Gastrocnemius medialis (tissue), 4 donors: ENCODE measurements around the gene HLA-G. TPM values are rescaled to one million over a fixed set of nuclear protein-coding genes. Genes with fewer than 3 reads are reported as not detected.

Experiments used
- ATAC-seq, 2 donors: fragments of 150-250 bp; one replicate each; pipeline ENCODE4 v1.9.1; 2016
- DNase-seq, 2 donors: peaks; one replicate each; pipeline ENCODE4 v3.0.0-alpha.2; 2019
- H3K27ac ChIP-seq, 4 donors: fragments of 200-600 bp; sonication (generic); 1 replicate in 1 of 4; 2 replicates in 3 of 4; pipeline ENCODE4 v1.5.1; 2016 to 2018; ENCODE audit warnings: mild to moderate bottlenecking in 2 of 4, moderate library complexity in 1 of 4
- H3K27me3 ChIP-seq, 3 donors: fragments of 200-600 bp; sonication (generic) in 2 of 3; 1 replicate in 1 of 3; 2 replicates in 2 of 3; pipeline versions ENCODE4 v1.5.1 to v1.6.0; 2016 to 2019; ENCODE audit warnings: mild to moderate bottlenecking in 1 of 3, moderate library complexity in 1 of 3
- H3K36me3 ChIP-seq, 2 donors: fragments of 200-600 bp; sonication (generic) in 1 of 2; one replicate each; pipeline ENCODE4 v1.5.1; 2017 to 2018
- H3K4me1 ChIP-seq, 2 donors: fragments of 200-600 bp; sonication (generic) in 1 of 2; one replicate each; pipeline ENCODE4 v1.5.1; 2016 to 2017; ENCODE audit warnings: mild to moderate bottlenecking in 2 of 2
- H3K4me3 ChIP-seq, 4 donors: fragments of 200-600 bp; sonication (generic) in 3 of 4; 1 replicate in 1 of 4; 2 replicates in 3 of 4; pipeline ENCODE4 v1.5.1; 2016 to 2019; ENCODE audit warnings: mild to moderate bottlenecking in 2 of 4
- H3K9me3 ChIP-seq, 3 donors: fragments of 200-600 bp; sonication (generic) in 2 of 3; 1 replicate in 1 of 3; 2 replicates in 2 of 3; pipeline ENCODE4 v1.5.1; 2016 to 2019
- POLR2A ChIP-seq, 2 donors: fragments of 450-650 bp; IDR thresholded peaks; one replicate each; pipeline ENCODE4 v1.6.1; 2017; ENCODE audit warnings: antibody characterized with exemption in 2 of 2, mild to moderate bottlenecking in 2 of 2, moderate library complexity in 2 of 2
- in situ Hi-C, 4 donors: fragments of 200-750 bp; cut with MboI; loops; one replicate each; pipeline versions ENCODE4 v1.15.0 to v1.8.0; 2017; ENCODE audit warnings: low sequenced_read_pairs in 4 of 4
- intact Hi-C: fragments of 100-400 bp; cut with DNase I; formaldehyde crosslinking; loops from one replicate; pipeline ENCODE4 v1.15.1; 2023; ENCODE audit warnings: low total_unique reads
- total RNA-seq, 4 donors: library from RNA; depleted of rRNA; stranded (reverse); fragments of >200 nt; gene quantifications; one replicate each; pipeline versions ENCODE4 v1.1.0 to v1.2.3, GENCODE V29; 2016
- TF ChIP-seq, protein P1 (sequence below), 5 experiments: fragments of 450-650 bp in 3 of 5; fragments of 200-600 bp in 2 of 5; sonication (generic) in 2 of 5; IDR thresholded peaks in 4 of 5; conservative IDR thresholded peaks in 1 of 5; 1 replicate in 4 of 5; 2 replicates in 1 of 5; pipeline ENCODE4 v1.5.1; 2016 to 2019; ENCODE audit warnings: antibody characterized with exemption in 5 of 5, mild to moderate bottlenecking in 3 of 5, moderate library complexity in 3 of 5

HLA-G gene
- total RNA-seq, 4 donors from 2014 or later, result not detected

DNA sequence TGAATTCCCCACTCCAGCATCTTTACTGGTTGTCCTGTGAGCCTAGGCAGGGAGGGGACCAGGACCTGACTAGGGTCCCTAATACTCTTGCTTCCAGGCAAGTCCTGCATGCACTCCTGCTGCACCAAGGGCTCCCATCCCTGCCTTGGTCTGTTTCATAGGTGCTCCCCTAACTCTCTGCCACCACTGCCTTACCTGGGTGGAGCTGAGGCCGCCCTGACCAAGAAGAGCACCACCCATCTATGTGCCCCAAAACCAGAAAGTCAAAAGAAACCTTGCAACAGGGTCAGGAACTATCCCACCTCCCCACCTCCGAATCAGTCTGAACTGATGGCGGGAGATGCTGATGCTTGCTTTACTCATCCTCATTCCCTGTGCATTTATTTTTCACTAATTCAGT lies 23.6 kb downstream of the HLA-G start:
- no peaks in the 10 kb centered on the region for H3K36me3 ChIP-seq
- in situ Hi-C loops (no loop called here), intact Hi-C loops (no loop called here)
- no peaks in the 10 kb centered on the region for H3K9me3 ChIP-seq
- ATAC-seq (no peak), DNase-seq (no peak)
- H3K4me1 ChIP-seq, result peaks cover 0 to 4% of the 10 kb centered on the region in 2 donors
- H3K4me3 ChIP-seq, result no peak overlapping the region
- TF ChIP-seq, protein P1, sequence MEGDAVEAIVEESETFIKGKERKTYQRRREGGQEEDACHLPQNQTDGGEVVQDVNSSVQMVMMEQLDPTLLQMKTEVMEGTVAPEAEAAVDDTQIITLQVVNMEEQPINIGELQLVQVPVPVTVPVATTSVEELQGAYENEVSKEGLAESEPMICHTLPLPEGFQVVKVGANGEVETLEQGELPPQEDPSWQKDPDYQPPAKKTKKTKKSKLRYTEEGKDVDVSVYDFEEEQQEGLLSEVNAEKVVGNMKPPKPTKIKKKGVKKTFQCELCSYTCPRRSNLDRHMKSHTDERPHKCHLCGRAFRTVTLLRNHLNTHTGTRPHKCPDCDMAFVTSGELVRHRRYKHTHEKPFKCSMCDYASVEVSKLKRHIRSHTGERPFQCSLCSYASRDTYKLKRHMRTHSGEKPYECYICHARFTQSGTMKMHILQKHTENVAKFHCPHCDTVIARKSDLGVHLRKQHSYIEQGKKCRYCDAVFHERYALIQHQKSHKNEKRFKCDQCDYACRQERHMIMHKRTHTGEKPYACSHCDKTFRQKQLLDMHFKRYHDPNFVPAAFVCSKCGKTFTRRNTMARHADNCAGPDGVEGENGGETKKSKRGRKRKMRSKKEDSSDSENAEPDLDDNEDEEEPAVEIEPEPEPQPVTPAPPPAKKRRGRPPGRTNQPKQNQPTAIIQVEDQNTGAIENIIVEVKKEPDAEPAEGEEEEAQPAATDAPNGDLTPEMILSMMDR (IDR thresholded peaks at IDR 0.05 in 4 of 5, conservative IDR thresholded peaks at IDR 0.05 in 1 of 5), result no peak
- no peak for TF ChIP-seq POLR2A (IDR thresholded peaks at IDR 0.05)
- peaks cover 14 to 25% (median 22%) of the 10 kb centered on the region in 3 donors for H3K27me3 ChIP-seq
- H3K27ac ChIP-seq, result no peak overlapping the region

DNA sequence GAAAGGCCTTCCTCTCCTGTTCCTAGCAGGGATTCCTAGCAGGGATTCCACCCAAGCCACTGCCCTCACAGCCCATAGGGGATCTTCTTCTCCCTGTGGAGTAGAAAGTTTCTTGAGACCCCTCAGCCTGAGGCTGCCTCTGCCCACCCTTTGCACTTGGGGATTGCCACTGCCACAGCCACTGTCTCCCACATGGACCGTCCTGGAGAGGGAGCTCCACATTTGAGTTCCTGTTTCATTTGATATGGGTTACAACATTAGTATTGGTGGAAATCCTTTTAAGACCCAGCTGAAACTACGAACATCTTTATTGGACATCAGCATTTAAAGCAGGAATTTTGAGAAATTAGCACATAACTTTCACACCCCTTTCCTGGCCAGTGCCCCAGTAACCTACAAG lies 25.6 kb downstream of the HLA-G start:
- in situ Hi-C loops (no loop called here), intact Hi-C loops (no loop called here)
- TF ChIP-seq, protein P1 (IDR thresholded peaks at IDR 0.05 in 4 of 5, conservative IDR thresholded peaks at IDR 0.05 in 1 of 5), result no peak
- DNase-seq (no peak), ATAC-seq (no peak)
- no peaks in the 10 kb centered on the region for H3K36me3 ChIP-seq
- peaks cover 0 to 4% of the 10 kb centered on the region in 2 donors for H3K4me1 ChIP-seq
- no peak overlapping the region for H3K27ac ChIP-seq
- peaks cover 14 to 25% (median 17%) of the 10 kb centered on the region in 3 donors for H3K27me3 ChIP-seq
- H3K9me3 ChIP-seq, result no peaks in the 10 kb centered on the region
- no peak overlapping the region for H3K4me3 ChIP-seq

DNA sequence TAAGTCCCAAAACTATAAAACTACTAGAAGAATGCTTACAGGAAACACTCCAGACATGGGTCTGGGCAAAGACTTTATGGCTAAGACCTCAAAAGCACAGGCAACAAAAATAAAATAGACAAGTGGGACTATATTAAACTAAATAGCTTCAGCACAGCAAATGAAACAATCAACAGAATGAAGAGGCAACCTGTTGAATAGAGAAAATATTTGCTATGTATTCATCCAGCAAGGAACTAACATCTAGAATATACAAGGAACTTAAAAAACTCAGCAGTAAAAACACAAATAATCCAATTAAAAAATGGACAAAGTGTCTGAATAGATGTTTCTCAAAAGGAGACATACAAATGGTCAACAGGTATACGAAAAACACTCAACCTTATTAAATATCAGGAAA lies 30.4 kb downstream of the HLA-G start:
- in situ Hi-C loops, result no loop called here
- TF ChIP-seq, protein P1 (IDR thresholded peaks at IDR 0.05 in 4 of 5, conservative IDR thresholded peaks at IDR 0.05 in 1 of 5), result no peak
- TF ChIP-seq POLR2A (IDR thresholded peaks at IDR 0.05), result no peak
- no peak for ATAC-seq

DNA sequence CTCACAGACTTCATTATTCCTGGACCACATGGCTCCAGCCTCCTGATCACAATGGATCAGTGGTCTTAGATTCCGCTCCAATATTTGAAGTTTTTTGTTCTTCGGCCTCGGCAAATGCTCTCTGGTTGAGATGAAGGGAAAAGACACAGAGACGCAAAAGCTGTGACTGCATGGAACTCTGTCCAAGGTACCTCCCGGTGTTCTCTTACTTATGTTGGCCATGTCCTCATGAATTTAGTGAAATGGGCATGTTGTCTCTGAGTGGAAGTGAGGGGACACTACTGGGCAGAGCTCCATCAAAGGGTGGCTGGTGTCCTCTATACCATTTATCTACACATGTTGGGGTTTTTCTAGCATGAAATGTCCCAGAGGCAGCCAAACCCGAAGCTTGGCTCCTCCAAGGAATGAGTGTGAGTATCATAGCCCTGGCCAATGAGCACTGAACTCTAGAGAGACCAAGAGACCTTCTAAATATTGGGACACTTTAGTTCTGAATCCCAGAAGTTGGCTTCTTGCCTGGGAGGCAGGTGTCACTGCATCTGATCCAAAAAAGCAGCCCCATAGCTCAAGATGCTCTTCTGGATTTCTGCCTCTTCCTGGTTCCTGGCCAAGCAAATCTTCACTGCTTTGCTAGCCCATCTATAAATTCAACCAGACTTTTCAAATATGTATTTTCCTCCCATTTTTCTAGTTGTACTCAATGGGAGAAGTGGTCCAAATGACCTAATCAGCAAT lies 34.1 kb downstream of the HLA-G start:
- Histone ChIP-seq H3K27ac (no peak overlapping the region), H3K4me3 (no peak overlapping the region), H3K27me3 (peaks cover 5 to 23% (median 14%) of the 10 kb centered on the region in 3 donors), H3K9me3 (no peaks in the 10 kb centered on the region), H3K4me1 (no peaks in the 10 kb centered on the region), H3K36me3 (no peaks in the 10 kb centered on the region)
- TF ChIP-seq, protein P1 (IDR thresholded peaks at IDR 0.05 in 4 of 5, conservative IDR thresholded peaks at IDR 0.05 in 1 of 5), result no peak
- no peak for TF ChIP-seq POLR2A (IDR thresholded peaks at IDR 0.05)
- intact Hi-C loops, result no loop called here
- ATAC-seq (no peak), DNase-seq (no peak)
- in situ Hi-C loops, result no loop called here

More for the DNA sequence above, 30.4 kb downstream of the HLA-G start:
- H3K4me1 ChIP-seq, result no peaks in the 10 kb centered on the region
- DNase-seq, result no peak
- no peak overlapping the region for H3K27ac ChIP-seq
- no peak overlapping the region for H3K4me3 ChIP-seq
- H3K9me3 ChIP-seq, result no peaks in the 10 kb centered on the region
- H3K27me3 ChIP-seq, result peaks cover 0 to 11% (median 0%) of the 10 kb centered on the region in 3 donors
- intact Hi-C loops, result no loop called here
- H3K36me3 ChIP-seq, result no peaks in the 10 kb centered on the region
